Progenitor cell of endocrine pancreas (in vitro differentiated cells): ENCODE data around the gene FTO. TPM values are rescaled to one million over a fixed set of nuclear protein-coding genes. Genes with fewer than 3 reads are reported as not detected.

Source experiments
- DNase-seq: peaks from one replicate; pipeline ENCODE4 v3.0.0; 2021; ENCODE audit warnings: low spot score; ENCODE audit not compliant: unreplicated experiment
- H3K27ac Mint-ChIP-seq: 2 replicates; pipeline ENCODE4 v1.8.0; 2021; ENCODE audit warnings: mild to moderate bottlenecking, moderate library complexity, mixed read lengths
- H3K27me3 Mint-ChIP-seq: 2 replicates; pipeline ENCODE4 v1.8.0; 2021; ENCODE audit warnings: mixed read lengths
- H3K36me3 Mint-ChIP-seq: 2 replicates; pipeline ENCODE4 v1.8.0; 2022; ENCODE audit warnings: mixed read lengths; ENCODE audit not compliant: insufficient read depth
- H3K4me1 Mint-ChIP-seq: 2 replicates; pipeline ENCODE4 v1.8.0; 2021; ENCODE audit warnings: low read depth, mixed read lengths
- H3K4me3 Mint-ChIP-seq: 2 replicates; pipeline ENCODE4 v1.8.0; 2021; ENCODE audit warnings: low read depth, mild to moderate bottlenecking, moderate library complexity, mixed read lengths
- H3K9me3 Mint-ChIP-seq: 2 replicates; pipeline ENCODE4 v1.8.0; 2021; ENCODE audit warnings: low read depth, mixed read lengths
- CTCF ChIP-seq: fragments of 200-600 bp; sonication (generic); IDR thresholded peaks from one replicate; pipeline ENCODE4 v1.5.0; 2021; ENCODE audit warnings: antibody characterized with exemption, mild to moderate bottlenecking; ENCODE audit not compliant: unreplicated experiment
- total RNA-seq: library from RNA; stranded (reverse); gene quantifications from 2 replicates; pipeline ENCODE4 v1.2.1, GENCODE V29; 2021

FTO gene
- total RNA-seq, 1 donor from 2014 or later: 78.7 TPM

GRCh38 chr16:54030451-54030850, 326.5 kb downstream of the FTO start:
- Mint-ChIP-seq H3K36me3 (peaks cover 12% of the 10 kb centered on the region), H3K4me1 (peaks cover 4% of the 10 kb centered on the region), H3K27ac (no peak overlapping the region), H3K4me3 (no peak overlapping the region), H3K27me3 (no peaks in the 10 kb centered on the region), H3K9me3 (peaks cover 17% of the 10 kb centered on the region)
- no peak for TF ChIP-seq CTCF
- no peak for DNase-seq

DNA sequence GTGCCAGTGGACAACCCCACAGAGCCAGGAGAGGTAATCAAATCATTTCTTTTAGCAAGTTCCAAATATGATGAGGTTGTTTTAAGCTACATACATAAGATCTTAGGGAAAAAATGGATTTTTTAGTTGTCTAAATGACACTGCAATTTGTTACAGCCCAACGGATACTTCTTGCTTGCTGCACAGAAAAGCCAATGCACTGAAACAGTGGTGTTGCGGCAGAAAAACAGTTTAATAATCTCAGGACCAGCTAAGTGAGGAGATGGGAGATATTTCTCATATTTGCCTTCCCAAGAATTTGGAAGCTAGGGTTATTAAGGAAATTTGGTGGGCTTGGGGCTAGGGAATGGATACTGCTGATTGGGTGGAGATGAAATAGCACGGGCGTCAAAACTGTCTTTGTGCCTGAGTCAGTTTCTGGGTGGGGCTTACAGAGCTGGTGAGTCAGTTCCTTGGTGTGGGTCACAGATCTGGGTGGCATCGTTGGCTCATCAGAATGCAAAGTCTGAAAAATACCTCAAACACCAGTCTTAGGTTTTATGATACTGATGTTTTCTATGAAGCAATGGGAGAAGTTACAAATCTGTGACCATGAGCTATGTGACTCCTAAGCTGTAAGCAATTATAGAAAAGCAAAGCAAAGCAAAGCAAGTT, 327.3 kb downstream of the FTO start:
- no peak overlapping the region for H3K27ac Mint-ChIP-seq
- no peak for DNase-seq
- no peak for TF ChIP-seq CTCF
- H3K4me3 Mint-ChIP-seq: no peak overlapping the region
- H3K27me3 Mint-ChIP-seq: no peaks in the 10 kb centered on the region
- peaks cover 14% of the 10 kb centered on the region for H3K36me3 Mint-ChIP-seq
- H3K4me1 Mint-ChIP-seq: peaks cover 4% of the 10 kb centered on the region
- H3K9me3 Mint-ChIP-seq: peaks cover 17% of the 10 kb centered on the region

DNA sequence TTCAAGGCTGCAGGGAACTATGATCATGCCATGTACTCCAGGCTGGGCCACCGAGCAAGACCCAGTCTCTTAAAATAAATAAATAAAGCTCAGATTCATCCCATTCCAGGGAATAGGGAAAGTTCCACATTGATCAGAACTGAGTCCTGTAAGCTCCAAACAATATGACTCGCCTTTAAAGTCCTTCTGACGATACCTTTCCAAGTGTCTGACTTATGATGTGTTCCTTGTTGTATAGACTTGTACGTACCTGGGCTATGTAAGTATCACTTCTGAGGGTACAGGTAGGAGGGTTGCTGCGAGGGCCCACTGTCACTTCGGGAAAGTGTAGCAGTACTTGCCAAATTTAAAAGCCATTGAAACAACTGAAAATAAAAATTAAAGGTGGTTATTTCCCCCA, 329.8 kb downstream of the FTO start:
- H3K9me3 Mint-ChIP-seq: peaks cover 17% of the 10 kb centered on the region
- no peak for DNase-seq
- no peak overlapping the region for H3K27ac Mint-ChIP-seq
- no peaks in the 10 kb centered on the region for H3K27me3 Mint-ChIP-seq
- TF ChIP-seq CTCF: no peak
- peaks cover 4% of the 10 kb centered on the region for H3K4me1 Mint-ChIP-seq
- H3K4me3 Mint-ChIP-seq: no peak overlapping the region
- peaks cover 14% of the 10 kb centered on the region for H3K36me3 Mint-ChIP-seq

- Mint-ChIP-seq H3K4me1 (peaks cover 1% of the 10 kb centered on the region), H3K27ac (no peak overlapping the region), H3K4me3 (no peak overlapping the region), H3K27me3 (no peaks in the 10 kb centered on the region), H3K36me3 (peaks cover 14% of the 10 kb centered on the region), H3K9me3 (peaks cover 17% of the 10 kb centered on the region)
- no peak for DNase-seq
- TF ChIP-seq CTCF: no peak
Observed at GRCh38 chr16:54034684-54035083, 330.7 kb downstream of the FTO start.

GRCh38 chr16:54040480-54040879, 336.5 kb downstream of the FTO start:
- DNase-seq: no peak
- Mint-ChIP-seq H3K4me3 (no peak overlapping the region), H3K27ac (no peak overlapping the region), H3K9me3 (peaks cover 9% of the 10 kb centered on the region), H3K36me3 (peaks cover 17% of the 10 kb centered on the region), H3K27me3 (no peaks in the 10 kb centered on the region), H3K4me1 (no peaks in the 10 kb centered on the region)
- no peak for TF ChIP-seq CTCF
